HepG2 (cell line): ENCODE measurements around the gene ANKDD1A. TPM values are rescaled to one million over a fixed set of nuclear protein-coding genes. Genes with fewer than 3 reads are reported as not detected.

Experiments
- ATAC-seq: fragments of 200-7000 bp; cut with Tn5 transposase; 3 replicates; pipeline ENCODE4 v1.9.1; 2020; ENCODE audit warnings: mild to moderate bottlenecking, moderate library complexity
- BruUV-seq: library from RNA; stranded (reverse); fragments of 400-500 nt; replicated peaks from 2 replicates; lab custom pipeline; 2021; lab: Mats Ljungman, UMichigan
- CTCF ChIA-PET: fragments of 300-600 bp; formaldehyde crosslinking; extraction: SDS; loops from one replicate; lab custom pipeline; 2021; ENCODE audit warnings: low total read pairs, inconsistent platforms, low intra/inter-chr PET ratio; lab: Yijun Ruan, JAX
- POLR2A ChIA-PET: fragments of 350-600 bp; sonication (Branson Sonifier 250); formaldehyde crosslinking; loops from one replicate; lab custom pipeline; 2020; ENCODE audit warnings: antibody characterized with exemption, inconsistent platforms; lab: Yijun Ruan, JAX
- DNase-seq: peaks from one replicate; pipeline ENCODE4 v3.0.0-alpha.2; 2015; ENCODE audit warnings: low spot score
- FAIRE-seq: peaks from 3 replicates; lab custom pipeline; 2011; peaks lifted over from hg19 to GRCh38; lab: Jason Lieb, UNC
- H2AFZ ChIP-seq: one replicate; pipeline ENCODE4 v1.6.1; 2011; ENCODE audit warnings: low read length, inconsistent platforms
- H3K27ac ChIP-seq: fragments of 300-600 bp; 3 replicates; pipeline ENCODE4 v1.8.0; 2011; ENCODE audit warnings: mixed run types, mild to moderate bottlenecking, mixed read lengths, low read length, inconsistent platforms; ENCODE audit not compliant: insufficient read depth; ENCODE audit errors: extremely low read length
- H3K27me3 ChIP-seq, 2 experiments: fragments of 200-600 bp in 1 of 2; 2 replicates in 1 of 2; 3 replicates in 1 of 2; pipeline versions ENCODE4 v1.6.0 to v1.8.0; 2011; ENCODE audit warnings: low read length in 2 of 2, mild to moderate bottlenecking in 2 of 2, moderate library complexity in 2 of 2, inconsistent platforms in 1 of 2; ENCODE audit not compliant: insufficient read depth in 2 of 2, control insufficient read depth in 1 of 2
- H3K36me3 ChIP-seq, 2 experiments: fragments of 200-600 bp in 1 of 2; replicated peaks in 1 of 2; 2 replicates in 1 of 2; 3 replicates in 1 of 2; pipeline versions ENCODE4 v1.5.1 to v1.8.0; 2011; ENCODE audit warnings: low read length in 2 of 2, inconsistent platforms in 1 of 2; ENCODE audit not compliant: insufficient read depth in 2 of 2, control insufficient read depth in 1 of 2
- H3K4me1 ChIP-seq: 2 replicates; pipeline ENCODE4 v1.5.1; 2012; ENCODE audit warnings: low read length, inconsistent platforms; ENCODE audit not compliant: insufficient read depth
- H3K4me2 ChIP-seq: 2 replicates; pipeline ENCODE4 v1.6.0; 2011; ENCODE audit warnings: low read depth, low read length, inconsistent platforms
- H3K4me3 ChIP-seq, 3 experiments: fragments of 200-600 bp in 1 of 3; sonication (generic), shearing (Covaris generic) in 1 of 3; replicated peaks in 1 of 3; 2 replicates each; pipeline ENCODE4 v1.5.1; 2011 to 2016; ENCODE audit warnings: low read length in 3 of 3, inconsistent platforms in 2 of 3, low read depth in 2 of 3, mild to moderate bottlenecking in 2 of 3, control low read depth in 1 of 3, mixed read lengths in 1 of 3; ENCODE audit not compliant: insufficient read depth in 1 of 3
- H3K79me2 ChIP-seq: one replicate; pipeline ENCODE4 v1.6.1; 2011; ENCODE audit warnings: low read length, inconsistent platforms; ENCODE audit not compliant: insufficient read depth
- H3K9ac ChIP-seq: 2 replicates; pipeline ENCODE4 v1.6.0; 2011; ENCODE audit warnings: mild to moderate bottlenecking, low read depth, low read length, inconsistent platforms; ENCODE audit not compliant: insufficient read depth
- H3K9me3 ChIP-seq: 2 replicates; pipeline ENCODE4 v1.5.1; 2012; ENCODE audit warnings: mild to moderate bottlenecking, low read length
- H4K20me1 ChIP-seq: 2 replicates; pipeline ENCODE4 v1.6.0; 2011; ENCODE audit warnings: inconsistent platforms, mild to moderate bottlenecking, low read length, moderate library complexity; ENCODE audit not compliant: insufficient read depth
- BRD4 ChIP-seq: sonication (generic); formaldehyde crosslinking; IDR thresholded peaks from 2 replicates; pipeline ENCODE4 v1.4.0; 2020; ENCODE audit warnings: missing genetic modification reagents
- GZF1 ChIP-seq: sonication (generic); formaldehyde crosslinking; IDR thresholded peaks from 2 replicates; pipeline ENCODE4 v1.5.1; 2020; ENCODE audit warnings: mild to moderate bottlenecking, missing genetic modification reagents
- RNF2 ChIP-seq: fragments of 450-650 bp; conservative IDR thresholded peaks from 2 replicates; pipeline ENCODE4 v1.6.1; 2016; ENCODE audit warnings: low read depth
- TAF15 ChIP-seq: fragments of 200-400 bp; formaldehyde crosslinking; IDR thresholded peaks from one replicate; pipeline ENCODE4 v1.6.1; 2018; ENCODE audit warnings: mild to moderate bottlenecking, low read depth, low read length; ENCODE audit not compliant: poor library complexity, severe bottlenecking
- TEF ChIP-seq: sonication (generic); formaldehyde crosslinking; IDR thresholded peaks from 2 replicates; pipeline ENCODE4 v1.5.0; 2020; ENCODE audit warnings: missing genetic modification reagents
- TFAP4 ChIP-seq: sonication (generic); IDR thresholded peaks from 2 replicates; pipeline ENCODE4 v1.6.1; 2016; ENCODE audit warnings: low read depth, borderline replicate concordance
- ZFP90 ChIP-seq: sonication (generic); formaldehyde crosslinking; IDR thresholded peaks from 2 replicates; pipeline ENCODE4 v1.8.0; 2022; ENCODE audit warnings: missing genetic modification reagents, mild to moderate bottlenecking, inconsistent platforms, borderline replicate concordance
- ZFY ChIP-seq: sonication (generic); formaldehyde crosslinking; IDR thresholded peaks from 2 replicates; pipeline ENCODE4 v1.4.0; 2020; ENCODE audit warnings: missing genetic modification reagents
- ZNF281 ChIP-seq: sonication (generic); formaldehyde crosslinking; IDR thresholded peaks from 2 replicates; pipeline ENCODE4 v1.4.0; 2020; ENCODE audit warnings: missing genetic modification reagents, borderline replicate concordance
- ZNF652 ChIP-seq: IDR thresholded peaks from 2 replicates; pipeline ENCODE4 v1.6.1; 2016; ENCODE audit warnings: low read depth, borderline replicate concordance
- ZNF660 ChIP-seq: sonication (generic); formaldehyde crosslinking; IDR thresholded peaks from 2 replicates; pipeline ENCODE4 v1.5.1; 2020; ENCODE audit warnings: mild to moderate bottlenecking, low read depth, missing genetic modification reagents, borderline replicate concordance
- ZNF713 ChIP-seq: sonication (generic); formaldehyde crosslinking; IDR thresholded peaks from 2 replicates; pipeline ENCODE4 v1.4.0; 2020; ENCODE audit warnings: mild to moderate bottlenecking, missing genetic modification reagents
- WGBS: methylation state at CpG from one replicate; pipeline ENCODE4 v1.1.6; 2017; ENCODE audit warnings: low lambda C conversion rate; 5-methylcytosine and 5-hydroxymethylcytosine counted together
- in situ Hi-C: cut with HindIII; loops from 2 replicates; pipeline ENCODE4 v1.10.0; 2017; ENCODE audit warnings: low pct_unique_long_range_greater_than_20kb; ENCODE audit not compliant: extremely low pct_ligation_motif_present
- intact Hi-C: fragments of 100-400 bp; cut with micrococcal nuclease; formaldehyde crosslinking; loops from one replicate; pipeline ENCODE4 v1.10.0; 2022; ENCODE audit not compliant: unreplicated experiment
- polyA plus RNA-seq, 8 experiments: library from polyadenylated mRNA; depleted of rRNA in 3 of 8; stranded (reverse) in 7 of 8; unstranded in 1 of 8; fragments of >200 nt; fragmentation: Illumina TruSeq in 4 of 8; extraction: Trizol in 4 of 8; gene quantifications; 2 replicates each; pipeline versions ENCODE4 v1.2.1 to v1.2.3, GENCODE V29; 2011 to 2016; ENCODE audit warnings: low read depth in 4 of 8, missing spikeins in 1 of 8, mixed read lengths in 1 of 8; ENCODE audit not compliant: insufficient read depth in 1 of 8
- total RNA-seq, 5 experiments: library from RNA; depleted of rRNA; stranded (reverse); fragments of >200 nt; fragmentation: Illumina TruSeq; extraction: Trizol; gene quantifications; 2 replicates each; pipeline ENCODE4 v1.2.3, GENCODE V29; 2016; ENCODE audit warnings: low read depth in 1 of 5

ANKDD1A gene
- total and polyA plus RNA-seq, 2 of the 13 experiments (the other 11 are each of a cell fraction or from before 2014, with no cell fraction given): 0.11 to 0.48 TPM

- intact Hi-C loops: no loop called here
- ChIA-PET CTCF (no interaction called here), POLR2A (no interaction called here)
- H3K4me2 ChIP-seq: peak overlapping the region; percentile 20
- H3K79me2 ChIP-seq: peaks cover 13% of the 10 kb centered on the region
- no peaks in the 10 kb centered on the region for H3K9me3 ChIP-seq
- no peak overlapping the region for H2AFZ ChIP-seq
- H3K4me3 ChIP-seq: no peak overlapping the region; a peak in 1 of 6 replicates
- in situ Hi-C loops: no loop called here
- FAIRE-seq: no peak
- H3K27ac ChIP-seq: peak overlapping the region; percentile 14
- H3K9ac ChIP-seq: no peak overlapping the region
- peaks cover 77% of the 10 kb centered on the region for H3K4me1 ChIP-seq
- 72% methylated on average over 3 of the region's 3 CpGs for WGBS
- no TSS peak for BruUV-seq
- TF ChIP-seq TAF15: no peak
- TF ChIP-seq TFAP4: 0 out of 2 replicates have a peak, but pooled peaks have one; percentile 8
- no peak for ATAC-seq
- DNase-seq: no peak
- H3K27me3 ChIP-seq: no peaks in the 10 kb centered on the region; a peak in 1 of 5 replicates
- no peaks in the 10 kb centered on the region for H3K36me3 ChIP-seq
- H4K20me1 ChIP-seq: no peaks in the 10 kb centered on the region
These were observed 75.4 kb downstream of the ANKDD1A start for GRCh38 chr15:64987136-64987535.

- no peak for FAIRE-seq
- CTCF ChIA-PET: no interaction called here
- peak; percentile 73 for DNase-seq
- 0 out of 2 replicates have a peak, but pooled peaks have one; percentile 59 for TF ChIP-seq TEF
- no peak for TF ChIP-seq ZNF713
- 0 out of 2 replicates have a peak, but pooled peaks have one; percentile 7 for TF ChIP-seq GZF1 (CRISPR knock-in tag)
- peak; percentile 80; the same call in 1 of the 2 replicates for TF ChIP-seq ZFP90 (CRISPR knock-in tag)
- TF ChIP-seq ZFY (CRISPR knock-in tag): peak; percentile 87
- TF ChIP-seq ZNF281 (CRISPR knock-in tag): peak; percentile 39; the same call in 1 of the 2 replicates
- peak; percentile 75; the same call in 1 of the 2 replicates for TF ChIP-seq BRD4 (CRISPR knock-in tag)
- TF ChIP-seq ZNF660 (CRISPR knock-in tag): no peak
- TF ChIP-seq ZNF652: no peak
- no peak for TF ChIP-seq RNF2
These were observed 77.9 kb downstream of the ANKDD1A start, which contains the start of gene SPG21 for GRCh38 chr15:64989416-64990167. Gene SPG21, minus strand, starts transcription at chr15:64989914. Its CDS starts 6,345 bp downstream, at chr15:64983569.

More at GRCh38 chr15:64989416-64990167, 77.9 kb downstream of the ANKDD1A start, which contains the start of gene SPG21:
- Histone ChIP-seq H3K9ac (peak within 1 kb of the TSS; percentile 97), H4K20me1 (no peaks in the 10 kb centered on the region), H3K79me2 (peaks cover 10% of the 10 kb centered on the region), H3K36me3 (no peaks in the 10 kb centered on the region), H3K27ac (peak within 1 kb of the TSS; percentile 82), H3K4me3 (peak within 1 kb of the TSS; percentile 60 to 100 (median 84)), H3K4me2 (peak within 1 kb of the TSS; percentile 94), H3K9me3 (no peaks in the 10 kb centered on the region), H2AFZ (peak within 1 kb of the TSS; percentile 80), H3K4me1 (peaks cover 54% of the 10 kb centered on the region), H3K27me3 (no peaks in the 10 kb centered on the region; a peak in 1 of 5 replicates)
- POLR2A ChIA-PET: interaction anchor here (1.0 to 2.0 kb wide), 3 partner anchors 10 to 315 kb away, joined by 3 to 6 read pairs (median 3); partner anchors contain the start of genes CLPX and RNU5B-1
- in situ Hi-C loops: no loop called here
- ATAC-seq: peak; percentile 91
- no TSS peak for BruUV-seq
- intact Hi-C loops: loop anchor here (5.0 kb wide), 1 partner anchor 63 kb away; no protein-coding TSS in a partner anchor
- WGBS: 0% methylated on average over 17 of the region's 75 CpGs
